Stimulated activated CD8-positive, alpha-beta memory T cell treated with anti-CD3 and anti-CD28 coated beads, Interleukin-7, amount 100 ng/mL, for 4 hours (primary cell): Measurements from ENCODE around the gene HOXA7.

Source experiments
- DNase-seq, 2 donors: peaks; one replicate each; pipeline ENCODE4 v3.0.0-alpha.2; 2020; ENCODE audit warnings: low read depth in 2 of 2

The HOXA7 gene

GRCh38 chr7:27159266-27160144 lies 3.0 kb upstream of the HOXA7 start:
- DNase-seq = no peak

GRCh38 chr7:27158436-27159265 lies 2.2 kb upstream of the HOXA7 start:
- no peak for DNase-seq

DNA sequence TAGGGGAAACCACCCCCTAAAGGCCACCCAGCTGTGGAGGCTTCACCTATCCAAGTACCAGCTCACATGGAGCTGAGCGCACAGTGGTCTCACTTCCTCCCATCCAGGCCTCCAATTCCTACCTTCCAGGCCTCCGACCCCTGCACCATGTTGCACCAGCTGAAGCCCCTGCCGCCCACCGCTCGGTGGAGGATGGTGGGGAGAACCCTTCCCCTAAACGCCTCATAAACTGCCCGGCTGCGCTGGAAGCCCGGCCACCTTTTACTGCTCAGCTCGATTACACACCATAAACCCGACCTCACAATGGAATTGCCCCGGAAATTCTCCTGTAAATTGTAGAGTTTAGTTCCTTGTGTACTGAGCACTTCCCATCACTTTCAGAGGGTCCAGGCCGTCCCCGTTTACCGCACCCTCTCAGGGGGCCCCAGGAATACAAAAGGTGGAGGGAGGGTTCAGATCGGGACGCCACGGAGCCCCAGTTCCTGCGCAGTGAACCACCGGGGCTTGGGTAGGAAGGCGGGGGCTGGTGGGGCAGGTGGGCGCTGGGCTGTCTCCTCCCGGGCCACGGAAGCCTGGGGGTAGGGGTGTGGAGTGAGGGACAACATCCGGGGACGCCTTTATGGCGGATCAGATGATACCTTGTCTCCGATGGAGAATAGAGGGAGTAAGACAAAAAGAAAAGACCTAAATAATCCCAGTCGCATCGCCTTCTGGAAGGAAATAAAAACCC lies 1.4 kb upstream of the HOXA7 start:
- no peak for DNase-seq

GRCh38 chr7:27156916-27157701 lies 634 bp upstream of the HOXA7 start:
- no peak for DNase-seq

DNA sequence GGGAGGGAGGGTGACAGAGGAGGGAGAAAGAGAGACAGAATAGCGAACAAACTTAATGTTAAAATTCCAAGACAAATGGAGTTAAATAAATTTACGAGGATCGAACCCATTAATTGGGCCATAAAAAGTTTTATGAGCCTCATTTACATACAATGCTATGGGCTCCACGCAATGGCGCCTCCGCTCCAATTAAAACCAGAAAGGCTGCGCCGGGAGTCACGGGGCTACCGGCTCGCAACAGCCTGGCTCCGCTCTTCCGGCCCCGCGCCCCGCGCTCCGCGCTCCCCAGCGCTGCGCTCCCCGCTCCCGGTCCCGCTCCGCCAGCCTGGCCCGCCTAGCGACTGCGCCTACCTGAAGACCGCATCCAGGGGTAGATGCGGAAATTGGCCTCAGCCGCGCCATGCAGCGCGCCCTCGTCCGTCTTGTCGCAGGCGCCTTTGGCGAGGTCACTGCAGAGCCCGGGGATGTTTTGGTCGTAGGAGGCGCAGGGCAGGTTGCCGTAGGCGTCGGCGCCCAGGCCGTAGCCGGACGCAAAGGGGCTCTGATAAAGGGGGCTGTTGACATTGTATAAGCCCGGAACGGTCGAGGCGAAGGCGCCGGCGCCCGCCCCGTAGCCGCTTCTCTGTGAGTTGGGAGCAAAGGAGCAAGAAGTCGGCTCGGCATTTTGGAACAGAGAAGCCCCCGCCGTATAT lies 513 bp downstream of the HOXA7 start:
- no peak for DNase-seq

- DNase-seq = peak; percentile 28 to 50
These were observed 1.3 kb downstream of the HOXA7 start for GRCh38 chr7:27154901-27155815.

DNA sequence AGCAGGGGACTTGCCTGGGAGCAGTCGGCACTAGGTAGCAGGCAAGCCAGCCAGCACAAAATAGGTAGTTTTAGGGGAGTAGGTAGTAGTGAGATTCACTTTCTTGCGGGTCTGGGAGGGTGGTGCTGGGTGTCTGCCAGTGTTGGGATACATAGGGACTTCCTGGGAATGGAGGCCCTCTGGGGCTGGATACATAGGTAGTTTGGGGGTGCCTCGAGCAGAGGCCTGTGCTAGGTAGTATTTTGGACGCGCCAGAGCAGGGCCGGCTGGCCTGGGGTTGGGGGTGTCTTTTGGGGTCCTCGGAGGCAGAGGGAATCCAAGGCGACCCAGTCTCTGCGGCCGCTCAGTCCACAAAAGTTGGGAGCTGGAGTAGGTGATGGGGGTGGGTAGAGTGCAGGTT lies 2.1 kb downstream of the HOXA7 start:
- DNase-seq = no peak

- no peak for DNase-seq
These were observed 2.9 kb downstream of the HOXA7 start for GRCh38 chr7:27153526-27153925.

DNA sequence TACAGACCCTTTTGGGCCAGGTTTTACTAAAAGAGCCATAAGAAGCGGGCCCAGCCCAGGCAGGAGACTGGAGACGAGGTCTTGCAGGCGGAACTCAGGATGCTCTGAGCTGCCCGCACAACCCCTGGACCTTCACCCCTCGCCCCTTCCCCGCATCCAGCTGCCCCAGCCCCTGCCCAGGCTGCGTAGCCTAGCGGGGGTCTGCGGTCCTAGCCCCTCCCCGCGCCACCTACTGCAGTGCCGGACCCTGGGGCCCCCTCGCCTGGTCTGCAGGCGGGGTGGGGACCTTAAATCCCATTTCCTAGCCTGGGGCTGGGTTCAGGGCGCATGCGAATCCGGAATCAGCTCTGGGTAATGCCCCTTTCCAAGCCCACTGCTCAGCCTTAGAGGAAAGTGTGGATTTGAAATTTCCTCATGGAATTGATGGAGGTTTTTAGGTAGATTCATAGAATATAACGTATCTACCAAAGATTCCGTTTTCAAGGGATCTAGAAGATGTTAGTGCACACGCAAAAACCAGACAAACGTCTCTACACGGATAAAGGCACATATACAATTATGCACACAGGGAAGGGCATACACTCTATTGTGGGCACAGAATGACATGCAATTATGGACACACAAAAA lies 3.5 kb downstream of the HOXA7 start:
- no peak for DNase-seq

DNA sequence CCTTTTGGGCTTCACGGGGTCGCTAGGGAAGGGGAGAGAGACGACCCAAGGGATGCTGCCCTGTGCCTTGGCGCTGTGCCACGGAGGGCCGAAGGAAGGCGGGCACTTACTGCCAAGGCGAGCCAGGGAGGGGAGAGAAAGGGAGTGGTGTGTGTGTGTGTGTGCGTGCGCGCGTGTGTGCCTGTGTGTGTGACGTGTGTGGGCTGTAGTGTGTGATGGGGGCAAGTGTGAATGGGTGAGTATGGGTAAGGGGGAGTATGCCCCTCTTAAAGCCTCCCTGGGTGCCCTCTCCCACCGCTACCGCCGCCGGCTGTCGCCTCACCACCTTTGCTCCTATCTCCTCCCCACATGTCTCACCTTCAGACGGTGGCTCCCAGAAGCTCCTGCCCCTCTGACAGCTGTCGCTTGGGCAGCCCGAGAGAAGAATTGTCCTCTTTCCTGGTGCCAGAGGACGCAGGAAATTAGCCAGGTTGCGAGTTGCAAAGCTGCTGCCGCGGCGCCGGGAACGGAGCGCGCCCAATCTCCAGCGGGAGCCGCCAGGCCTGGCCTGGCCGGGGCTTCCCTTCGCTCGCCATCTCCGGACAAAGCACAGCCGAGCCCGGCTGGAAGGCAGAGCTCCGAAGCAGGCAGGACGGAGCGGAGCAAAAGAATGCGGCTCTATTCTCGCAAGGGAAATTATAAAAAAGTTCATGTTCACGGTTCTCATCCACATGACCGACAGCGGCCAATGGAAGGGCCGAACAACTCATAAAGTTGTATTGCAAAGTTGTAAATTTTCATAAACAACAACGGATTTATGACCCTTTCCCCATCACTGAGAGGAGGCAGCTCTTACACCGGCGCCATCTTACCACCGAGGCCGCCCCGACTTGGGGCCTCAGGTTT lies 4.3 kb downstream of the HOXA7 start, which contains the start of gene HOXA3:
HOXA3 (minus strand) TSS at position 653 of the 885 bp plus-strand sequence. CDS start 41,943 bp downstream, outside the sequence.
- DNase-seq = no peak

DNA sequence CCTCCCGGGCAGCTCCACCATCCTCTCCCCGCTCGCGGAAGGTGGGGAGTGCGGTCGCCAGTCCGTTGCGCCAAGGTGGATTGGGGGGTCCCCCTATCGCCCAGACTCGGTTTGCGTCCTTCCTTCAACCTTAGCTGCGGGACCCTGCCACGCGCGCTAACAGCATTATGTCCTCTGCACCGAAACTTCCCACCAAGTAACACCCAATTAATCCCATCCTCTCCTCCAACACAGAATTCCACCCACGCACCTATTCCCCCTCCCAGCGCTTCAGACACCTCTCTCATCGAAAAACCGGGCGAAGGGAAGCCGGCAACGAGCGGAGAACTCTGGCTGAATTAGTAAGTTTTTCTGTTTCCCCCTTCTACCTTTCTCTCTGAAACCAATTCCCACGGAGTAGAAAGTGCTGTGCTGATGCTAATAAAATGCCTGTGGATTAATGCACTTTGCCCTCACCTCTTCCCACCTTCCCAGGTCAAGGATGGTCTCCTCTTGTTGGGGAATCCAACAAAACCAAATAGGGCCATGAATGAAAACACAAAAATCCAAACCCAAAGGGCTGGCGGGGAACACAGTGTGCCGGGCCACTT lies 5.0 kb downstream of the HOXA7 start:
- DNase-seq = no peak

DNA sequence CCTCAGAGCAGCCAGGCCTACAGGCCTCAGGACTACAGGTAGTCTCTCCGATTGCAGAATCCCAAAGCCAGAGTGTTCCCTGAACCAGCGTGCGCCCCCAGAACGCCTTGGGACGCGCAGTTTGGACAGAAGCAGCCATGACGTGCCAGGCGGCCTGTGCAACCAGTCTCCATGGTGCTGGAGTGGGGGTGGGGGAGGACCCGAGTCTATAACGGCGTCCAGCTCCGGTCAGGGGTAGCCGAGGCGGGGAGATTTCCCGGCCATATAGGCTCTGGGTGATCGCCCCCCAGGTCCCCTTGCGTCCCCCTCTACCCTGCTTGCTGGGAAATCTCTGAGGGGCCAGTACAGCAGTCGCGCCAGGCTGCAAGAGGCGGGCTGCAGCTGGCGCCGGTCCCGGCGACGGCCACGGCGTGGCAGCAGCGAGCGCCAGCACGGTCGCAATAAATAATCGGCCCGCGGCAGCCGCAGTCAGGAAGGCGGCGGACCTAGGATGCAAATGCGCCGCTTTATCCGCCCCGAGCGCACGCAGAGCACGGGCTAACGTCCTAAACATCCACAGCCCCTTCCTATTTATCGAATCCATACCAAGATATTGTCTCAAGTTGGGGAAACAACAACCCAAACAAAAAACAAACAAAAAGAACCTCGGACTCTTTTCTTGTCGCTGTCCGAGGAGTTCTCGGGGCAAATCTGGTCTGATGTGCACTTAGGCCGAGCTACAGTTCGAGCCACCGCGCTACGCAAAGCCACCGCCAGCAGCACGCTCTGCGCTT lies 5.7 kb downstream of the HOXA7 start:
- DNase-seq = peak; percentile 21 to 42

DNA sequence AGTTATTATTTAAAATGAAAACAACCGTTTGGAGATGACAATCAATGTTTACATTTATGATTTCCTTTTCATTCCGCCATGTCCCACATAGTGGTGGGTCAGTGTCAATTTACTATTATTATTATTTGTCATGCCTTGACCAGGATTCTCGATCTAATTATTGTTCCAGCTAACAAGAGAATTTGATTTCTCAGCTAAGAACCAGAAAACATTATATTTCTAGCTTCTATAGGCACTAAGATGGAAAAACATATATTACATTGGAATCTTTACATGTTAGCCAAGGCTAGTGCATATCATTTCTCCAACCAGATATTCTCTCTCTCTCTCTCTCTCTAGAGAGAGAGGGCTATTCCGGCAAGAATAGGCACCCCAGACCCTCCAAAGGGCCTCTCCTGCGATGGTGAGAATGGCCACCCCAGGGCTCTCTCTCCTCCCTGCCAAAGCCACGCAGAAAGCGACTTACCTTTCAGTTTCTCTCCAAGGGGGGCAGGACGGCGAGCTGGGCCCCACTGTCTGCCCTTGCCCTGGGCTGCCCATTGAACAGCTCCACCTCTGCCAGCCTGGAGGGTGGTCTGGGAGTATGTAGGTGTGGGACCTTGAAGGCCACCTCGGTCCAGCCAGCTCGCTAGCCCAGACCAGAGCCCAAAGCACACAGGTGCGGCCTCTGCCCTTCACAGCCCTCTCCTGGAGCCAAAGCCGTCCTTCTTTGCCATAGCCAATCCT lies 6.5 kb downstream of the HOXA7 start:
- DNase-seq = no peak

DNA sequence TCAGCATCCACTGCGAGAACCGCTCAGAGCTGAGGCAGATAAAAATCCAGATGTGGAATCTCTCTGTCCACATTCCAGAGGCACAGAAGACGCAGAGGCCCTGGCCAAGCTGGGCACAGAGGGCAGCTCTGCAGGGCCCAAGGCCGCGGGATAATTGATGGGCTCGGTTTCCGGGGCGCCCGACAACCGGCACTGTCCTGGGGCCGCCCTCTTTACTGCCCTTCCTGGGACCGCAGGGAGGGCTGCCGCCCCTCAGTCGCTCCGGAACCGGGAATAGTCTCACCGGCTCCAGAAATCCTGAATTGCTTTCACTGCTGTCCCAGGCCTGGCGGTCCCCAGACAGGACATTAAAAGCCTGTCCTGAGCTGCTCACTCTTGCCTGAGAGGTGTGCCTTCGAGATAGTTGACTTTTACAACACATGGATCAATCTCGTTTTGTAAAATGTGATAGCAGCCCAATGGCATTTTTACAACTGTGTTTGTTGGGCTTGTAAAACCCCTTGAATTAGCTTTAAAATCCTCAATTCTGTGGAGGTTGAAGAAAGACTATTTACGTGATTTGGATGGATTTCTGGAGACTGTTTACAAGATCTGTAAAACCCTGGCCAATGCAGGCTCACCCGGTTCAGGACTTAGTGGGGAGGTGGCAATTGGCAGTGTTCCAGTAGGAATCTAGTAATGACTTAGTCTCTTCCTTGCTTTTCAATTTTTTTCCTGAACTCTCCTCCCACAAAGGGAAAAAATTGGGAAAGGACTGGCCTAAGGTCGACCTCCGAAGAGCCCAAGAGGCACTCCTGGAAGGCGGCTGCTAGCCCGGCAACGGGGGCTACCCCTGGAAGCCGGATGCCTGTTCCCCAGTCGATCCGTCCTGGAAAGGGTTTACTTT lies 7.5 kb downstream of the HOXA7 start:
- no peak for DNase-seq
